GM12875 (cell line): ENCODE results near the gene PDGFB.

Experiments
- H3K4me3 ChIP-seq: one replicate; pipeline ENCODE4 v1.5.1; 2011; ENCODE audit warnings: low read depth, low read length, control low read depth
- CTCF ChIP-seq: IDR thresholded peaks from 2 replicates; pipeline ENCODE4 v1.5.1; 2011; ENCODE audit warnings: low read depth, mild to moderate bottlenecking, control low read depth, inconsistent platforms, low read length, moderate library complexity, borderline replicate concordance; ENCODE audit not compliant: insufficient read depth

PDGFB gene

DNA sequence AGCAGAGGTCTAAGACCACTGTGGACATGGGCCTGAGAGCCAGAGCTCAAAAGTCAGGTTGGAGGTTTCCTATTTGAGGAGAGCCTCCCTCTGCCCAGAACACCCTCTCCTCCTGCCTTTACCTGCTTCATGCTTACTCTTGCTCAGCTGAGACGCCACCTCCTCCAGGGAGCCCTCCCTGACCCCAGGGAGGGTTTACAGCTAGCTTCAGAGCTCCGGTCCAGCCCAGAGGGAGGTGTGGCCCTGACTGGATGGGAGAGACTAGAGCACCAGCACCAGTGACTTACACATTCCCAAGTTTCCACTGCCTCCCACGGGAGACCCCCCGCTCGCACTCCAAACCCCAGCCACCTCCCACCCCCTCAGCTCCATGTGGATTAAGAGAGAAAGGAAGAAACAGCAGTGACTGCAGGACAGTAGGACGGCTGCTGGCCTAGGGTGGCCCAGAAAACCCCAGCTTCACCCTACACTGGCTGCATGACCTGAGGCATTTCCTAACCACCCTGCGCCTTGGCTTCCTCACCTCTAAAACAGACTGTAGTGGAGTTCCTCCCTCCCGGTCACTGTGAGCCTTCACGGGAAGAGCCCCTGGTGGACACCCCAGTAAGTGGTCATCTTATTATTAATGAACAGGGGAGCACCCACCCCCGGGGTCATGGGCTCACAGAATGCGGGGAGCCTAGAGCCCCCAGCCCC, 24.5 kb upstream of the PDGFB start:
- H3K4me3 ChIP-seq: no peak overlapping the region
- no peak for TF ChIP-seq CTCF

GRCh38 chr22:39268645-39269044, 23.9 kb upstream of the PDGFB start:
- TF ChIP-seq CTCF: no peak
- H3K4me3 ChIP-seq: no peak overlapping the region

GRCh38 chr22:39267974-39268373, 23.2 kb upstream of the PDGFB start:
- no peak for TF ChIP-seq CTCF
- no peak overlapping the region for H3K4me3 ChIP-seq

DNA sequence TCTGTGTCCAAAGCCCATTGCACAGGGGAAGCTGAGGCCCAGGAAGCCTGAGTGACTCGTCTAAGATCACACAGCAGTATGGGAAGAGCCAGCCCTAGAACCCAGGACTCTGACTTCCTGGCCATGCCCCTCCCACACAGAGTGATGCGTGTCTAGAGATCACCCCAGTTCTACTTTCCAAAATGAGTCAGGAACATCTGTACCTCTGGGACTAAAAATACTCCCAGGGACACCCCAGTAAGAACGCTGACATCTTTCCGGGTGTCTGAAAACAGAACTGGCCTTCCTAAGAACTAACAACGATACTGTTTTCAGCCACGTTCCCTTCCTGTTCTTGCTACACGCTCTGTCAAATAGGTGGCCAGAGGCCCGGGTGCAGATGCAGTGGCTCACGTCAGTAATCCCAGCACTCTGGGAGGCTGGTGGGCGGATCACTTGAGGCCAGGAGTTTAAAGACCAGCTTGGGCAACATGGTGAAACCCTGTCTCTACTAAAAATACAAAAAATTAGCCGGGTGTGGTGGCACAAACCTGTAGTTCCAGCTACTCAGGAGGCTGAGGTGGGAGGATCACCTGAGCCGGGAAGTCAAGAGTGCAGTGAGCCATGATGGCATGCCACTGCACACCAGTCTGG, 21.7 kb upstream of the PDGFB start:
- no peak for TF ChIP-seq CTCF
- H3K4me3 ChIP-seq: no peak overlapping the region

DNA sequence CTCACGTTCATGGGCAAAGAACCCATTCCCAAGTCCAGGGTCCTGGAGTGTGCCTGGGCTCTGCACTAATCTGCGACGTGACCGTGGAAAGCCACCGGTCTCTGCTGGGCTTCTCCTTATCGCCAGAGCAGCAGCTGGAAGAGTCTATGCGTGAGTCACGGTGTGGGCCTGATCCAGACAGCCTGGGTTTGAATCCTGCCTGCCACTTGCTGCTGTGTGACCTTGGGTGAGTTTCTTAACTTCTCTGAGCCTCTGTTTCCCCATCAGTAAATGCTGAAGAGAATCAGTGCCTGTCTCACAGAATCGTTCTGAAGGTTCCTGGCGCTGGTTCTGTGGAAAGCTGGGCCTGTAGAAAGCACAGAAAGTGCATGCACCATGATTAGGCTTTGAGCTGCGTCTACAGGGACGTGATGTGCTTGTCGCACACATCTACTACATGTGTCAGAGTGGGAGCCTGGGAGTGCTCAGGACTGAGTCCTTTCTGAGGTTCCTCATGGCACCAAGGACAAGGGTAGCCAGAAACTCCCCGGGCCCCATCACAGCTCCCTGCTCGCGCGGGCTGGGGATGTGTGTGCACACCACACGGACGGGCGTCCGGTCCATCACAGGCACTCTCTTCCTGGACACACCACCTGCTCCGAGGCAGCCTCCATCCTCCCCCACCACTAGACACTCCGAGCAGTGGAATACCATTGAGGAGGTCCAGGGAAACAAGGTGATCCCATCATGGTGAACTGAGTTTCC, 20.5 kb upstream of the PDGFB start:
- no peak for TF ChIP-seq CTCF
- H3K4me3 ChIP-seq: no peak overlapping the region

DNA sequence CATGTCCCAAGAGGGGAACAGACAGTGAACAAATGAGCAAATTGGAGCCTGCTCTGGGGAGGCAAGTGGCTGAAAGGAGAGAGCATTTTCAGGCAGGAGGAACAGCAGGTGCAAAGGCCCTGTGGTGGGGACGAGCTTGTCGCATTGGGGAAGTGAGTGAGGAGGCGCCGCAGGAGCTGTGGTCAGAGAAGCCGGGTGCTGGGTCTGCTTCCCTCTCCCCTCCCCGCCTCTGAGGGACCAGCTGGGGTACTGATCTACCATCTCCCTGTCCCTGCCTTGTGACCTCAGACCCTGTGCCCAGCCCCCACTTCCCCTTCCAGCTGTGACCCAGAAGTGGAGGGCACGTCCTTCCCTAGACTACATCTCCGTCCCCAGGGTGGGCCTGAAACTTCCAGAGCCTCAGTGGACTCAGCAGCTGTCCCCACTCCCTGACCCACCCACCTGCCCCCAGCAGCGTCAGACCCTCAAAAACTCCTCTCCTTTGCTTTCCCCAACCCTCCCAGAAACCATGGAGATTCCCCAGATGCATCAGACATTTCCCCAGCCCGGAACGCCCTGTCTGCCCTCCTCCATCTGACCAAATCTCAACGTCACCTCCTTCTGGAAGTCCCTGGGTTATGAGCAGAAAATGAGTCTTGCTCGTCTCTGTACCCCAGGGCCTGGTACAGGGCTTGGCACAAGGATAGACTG, 19.7 kb upstream of the PDGFB start:
- no peak for TF ChIP-seq CTCF
- no peak overlapping the region for H3K4me3 ChIP-seq
